ENCODE measurements around the gene GULP1. TPM values are rescaled to one million over a fixed set of nuclear protein-coding genes. Genes with fewer than 3 reads are reported as not detected.

GULP1 gene
- 10 to 100 TPM; 34.0 to 46.3 (median 38.0) TPM for total RNA-seq

DNA sequence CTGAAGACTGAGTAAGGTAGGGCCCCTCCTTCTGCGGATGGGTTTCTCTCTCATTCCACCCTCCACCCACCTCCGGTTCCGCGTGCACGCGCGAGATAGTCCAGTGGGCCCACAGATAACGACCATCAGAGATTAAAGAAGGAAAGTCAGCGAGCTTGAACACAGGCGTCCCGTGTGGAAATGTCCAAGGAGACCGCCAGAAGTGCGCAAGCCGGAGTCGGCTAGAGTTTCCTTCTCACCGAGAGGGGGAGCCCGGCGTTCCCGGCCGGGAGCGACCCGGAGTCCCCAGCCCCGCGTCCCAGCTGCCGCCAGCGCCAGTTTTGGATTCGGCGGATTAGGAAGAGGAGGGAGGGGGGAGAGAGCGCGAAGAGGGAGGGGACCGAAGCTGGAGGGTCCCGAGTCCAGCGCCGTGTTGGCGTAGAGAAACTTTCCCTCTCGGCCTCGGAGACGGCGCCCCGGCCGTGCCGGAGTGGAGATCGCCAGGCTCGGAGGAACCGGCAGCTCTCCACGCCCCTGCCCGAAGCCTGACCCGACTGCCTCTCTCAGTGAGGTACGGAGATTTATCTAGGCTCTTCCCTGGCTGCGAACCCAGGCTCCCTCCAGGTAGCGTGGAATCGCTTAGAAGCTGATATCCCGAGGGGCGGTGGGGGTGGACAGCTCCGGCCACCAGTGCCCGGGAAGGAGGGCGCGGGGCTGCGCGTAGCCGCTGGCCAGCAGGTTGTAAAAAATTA, at the start of gene GULP1:
Gene GULP1 (plus strand): TSS at position 258 of the 731 bp plus-strand sequence. CDS start 185,829 bp downstream, outside the sequence.
- peak within 1 kb of the TSS; percentile 95 to 98 (median 97) for H3K27ac ChIP-seq
- H3K27me3 ChIP-seq = no peaks in the 10 kb centered on the region
- no peaks in the 10 kb centered on the region for H3K36me3 ChIP-seq
- WGBS, 2 donors = 0 to 1% methylated on average over 42 to 50 of the region's 61 CpGs
- intact Hi-C loops (cut with DNase I) = no loop called here
- no peaks in the 10 kb centered on the region for H3K9me3 ChIP-seq
- peaks cover 6 to 13% of the 10 kb centered on the region in 2 donors for H3K4me1 ChIP-seq
- H3K4me3 ChIP-seq (replicated peaks in 1 of 3) = peak within 1 kb of the TSS; percentile 45 to 77 (median 67)
- peak; percentile 70 to 81 for DNase-seq
- TF ChIP-seq POLR2A (IDR thresholded peaks at IDR 0.05) = peak in 1 of 2 donors; percentile 28
- TF ChIP-seq, protein P1, sequence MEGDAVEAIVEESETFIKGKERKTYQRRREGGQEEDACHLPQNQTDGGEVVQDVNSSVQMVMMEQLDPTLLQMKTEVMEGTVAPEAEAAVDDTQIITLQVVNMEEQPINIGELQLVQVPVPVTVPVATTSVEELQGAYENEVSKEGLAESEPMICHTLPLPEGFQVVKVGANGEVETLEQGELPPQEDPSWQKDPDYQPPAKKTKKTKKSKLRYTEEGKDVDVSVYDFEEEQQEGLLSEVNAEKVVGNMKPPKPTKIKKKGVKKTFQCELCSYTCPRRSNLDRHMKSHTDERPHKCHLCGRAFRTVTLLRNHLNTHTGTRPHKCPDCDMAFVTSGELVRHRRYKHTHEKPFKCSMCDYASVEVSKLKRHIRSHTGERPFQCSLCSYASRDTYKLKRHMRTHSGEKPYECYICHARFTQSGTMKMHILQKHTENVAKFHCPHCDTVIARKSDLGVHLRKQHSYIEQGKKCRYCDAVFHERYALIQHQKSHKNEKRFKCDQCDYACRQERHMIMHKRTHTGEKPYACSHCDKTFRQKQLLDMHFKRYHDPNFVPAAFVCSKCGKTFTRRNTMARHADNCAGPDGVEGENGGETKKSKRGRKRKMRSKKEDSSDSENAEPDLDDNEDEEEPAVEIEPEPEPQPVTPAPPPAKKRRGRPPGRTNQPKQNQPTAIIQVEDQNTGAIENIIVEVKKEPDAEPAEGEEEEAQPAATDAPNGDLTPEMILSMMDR (IDR thresholded peaks at IDR 0.05) = peak; percentile 37 to 70 (median 48)

GRCh38 chr2:188243381-188243780, 48.3 kb upstream of the GULP1 start:
- intact Hi-C loops (cut with DNase I) = no loop called here
- WGBS, 2 donors = 91 to 94% methylated on average over 1 of the region's 1 CpG

DNA sequence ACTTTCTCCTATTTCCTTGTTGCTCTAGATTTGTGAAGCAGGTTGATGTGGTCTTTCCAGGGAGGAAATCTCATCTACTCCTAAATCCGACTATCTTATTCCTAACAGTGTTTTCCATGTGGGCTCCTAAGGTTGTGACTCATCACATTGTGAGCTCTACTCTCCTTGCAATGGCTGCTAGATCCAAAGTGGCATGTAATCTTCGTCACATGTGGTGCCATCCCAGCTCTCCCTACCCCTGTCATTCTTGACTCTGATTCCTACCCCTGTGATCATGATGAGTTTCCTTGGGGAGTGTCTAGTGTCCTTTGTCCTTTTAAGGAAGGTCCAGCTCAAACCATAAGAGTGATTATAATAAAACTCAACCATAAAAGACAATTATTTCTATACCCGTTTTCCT, 47.3 kb upstream of the GULP1 start:
- no peak overlapping the region for H3K27ac ChIP-seq
- TF ChIP-seq, protein P1 (IDR thresholded peaks at IDR 0.05) = no peak
- TF ChIP-seq POLR2A (IDR thresholded peaks at IDR 0.05) = no peak
- intact Hi-C loops (cut with DNase I) = no loop called here
- DNase-seq = no peak
- no peaks in the 10 kb centered on the region for H3K27me3 ChIP-seq
- no peaks in the 10 kb centered on the region for H3K36me3 ChIP-seq
- no peak overlapping the region for H3K4me3 ChIP-seq (replicated peaks in 1 of 3)
- 90 to 91% methylated on average over 3 of the region's 3 CpGs for WGBS, 2 donors
- no peaks in the 10 kb centered on the region for H3K9me3 ChIP-seq
- no peaks in the 10 kb centered on the region for H3K4me1 ChIP-seq

More at GRCh38 chr2:188243381-188243780, 48.3 kb upstream of the GULP1 start:
- no peaks in the 10 kb centered on the region for H3K36me3 ChIP-seq
- TF ChIP-seq, protein P1 (IDR thresholded peaks at IDR 0.05) = no peak
- TF ChIP-seq POLR2A (IDR thresholded peaks at IDR 0.05) = no peak
- H3K27me3 ChIP-seq = no peaks in the 10 kb centered on the region
- DNase-seq = no peak
- H3K4me1 ChIP-seq = no peaks in the 10 kb centered on the region
- no peak overlapping the region for H3K4me3 ChIP-seq (replicated peaks in 1 of 3)
- H3K9me3 ChIP-seq = no peaks in the 10 kb centered on the region
- no peak overlapping the region for H3K27ac ChIP-seq

DNA sequence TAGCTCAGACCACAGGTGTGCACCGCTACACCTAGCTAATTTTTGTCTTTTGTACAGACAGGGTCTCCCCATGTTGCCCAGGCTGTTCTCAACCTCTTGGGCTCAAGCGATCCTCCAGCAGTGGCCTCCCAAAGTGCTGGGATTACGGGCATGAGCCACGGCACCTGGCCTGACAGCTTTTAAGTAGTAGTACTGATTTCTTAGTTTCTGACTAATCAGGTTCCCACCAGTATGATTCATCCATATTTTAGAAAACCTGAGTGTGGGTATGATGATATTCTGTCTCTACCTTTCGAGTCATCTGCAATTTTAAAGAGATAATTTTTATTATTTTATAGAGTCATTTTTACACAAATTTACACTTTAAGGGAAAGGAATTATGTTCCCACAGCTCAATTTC, 46.4 kb upstream of the GULP1 start:
- intact Hi-C loops (cut with DNase I) = no loop called here
- no peaks in the 10 kb centered on the region for H3K4me1 ChIP-seq
- no peak overlapping the region for H3K4me3 ChIP-seq (replicated peaks in 1 of 3)
- H3K27ac ChIP-seq = no peak overlapping the region
- H3K36me3 ChIP-seq = no peaks in the 10 kb centered on the region
- TF ChIP-seq, protein P1 (IDR thresholded peaks at IDR 0.05) = no peak
- TF ChIP-seq POLR2A (IDR thresholded peaks at IDR 0.05) = no peak
- H3K9me3 ChIP-seq = no peaks in the 10 kb centered on the region
- no peaks in the 10 kb centered on the region for H3K27me3 ChIP-seq
- DNase-seq = no peak
- 90 to 91% methylated on average over 5 of the region's 5 CpGs for WGBS, 2 donors

DNA sequence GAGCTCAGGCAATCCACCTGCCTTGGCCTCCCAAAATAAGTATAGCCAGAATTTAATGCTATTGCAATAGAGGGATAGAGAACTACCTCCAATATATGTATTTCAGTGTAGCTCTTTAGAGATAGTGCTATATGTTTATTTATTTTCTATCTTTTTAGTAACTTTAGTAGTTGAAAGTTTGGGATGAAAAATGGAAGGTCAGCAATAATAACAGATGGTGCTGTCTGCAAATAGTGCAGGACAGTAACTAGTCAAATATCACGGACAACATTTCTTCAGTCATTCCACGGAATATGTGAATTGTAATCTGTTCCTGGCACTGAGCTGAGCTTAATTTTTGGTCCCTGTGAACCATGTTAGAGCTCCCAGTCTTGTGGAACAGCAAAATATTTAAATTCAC, 43.2 kb upstream of the GULP1 start:
- intact Hi-C loops (cut with DNase I) = no loop called here
- H3K27ac ChIP-seq = no peak overlapping the region
- H3K36me3 ChIP-seq = no peaks in the 10 kb centered on the region
- 90 to 96% methylated on average over 2 of the region's 2 CpGs for WGBS, 2 donors
- H3K4me3 ChIP-seq (replicated peaks in 1 of 3) = no peak overlapping the region
- H3K4me1 ChIP-seq = no peaks in the 10 kb centered on the region
- TF ChIP-seq, protein P1 (IDR thresholded peaks at IDR 0.05) = no peak
- TF ChIP-seq POLR2A (IDR thresholded peaks at IDR 0.05) = no peak
- H3K27me3 ChIP-seq = no peaks in the 10 kb centered on the region
- H3K9me3 ChIP-seq = no peaks in the 10 kb centered on the region
- no peak for DNase-seq
